ENCODE results near the gene IL3.

DNA sequence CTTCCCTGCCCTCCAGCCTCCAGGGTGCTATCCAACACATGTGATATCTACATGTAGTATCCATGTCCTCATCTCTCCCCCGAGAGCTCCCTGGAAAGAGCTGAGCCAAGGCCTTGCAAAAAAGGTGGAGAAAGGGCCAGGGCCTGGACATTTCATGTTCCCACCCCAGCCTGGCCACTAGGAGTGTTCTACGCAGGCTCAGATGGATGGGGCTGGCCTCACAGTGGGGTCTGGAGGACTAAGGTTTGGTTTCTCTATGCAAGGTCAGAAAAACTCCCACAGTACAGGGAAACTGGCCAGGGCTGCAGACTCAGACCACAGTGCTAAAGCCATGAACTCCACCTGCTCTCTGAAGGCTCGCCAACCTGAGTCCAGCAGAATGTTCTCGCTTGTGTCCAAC, 11.6 kb downstream of the IL3 start:
- TF ChIP-seq, protein P1, sequence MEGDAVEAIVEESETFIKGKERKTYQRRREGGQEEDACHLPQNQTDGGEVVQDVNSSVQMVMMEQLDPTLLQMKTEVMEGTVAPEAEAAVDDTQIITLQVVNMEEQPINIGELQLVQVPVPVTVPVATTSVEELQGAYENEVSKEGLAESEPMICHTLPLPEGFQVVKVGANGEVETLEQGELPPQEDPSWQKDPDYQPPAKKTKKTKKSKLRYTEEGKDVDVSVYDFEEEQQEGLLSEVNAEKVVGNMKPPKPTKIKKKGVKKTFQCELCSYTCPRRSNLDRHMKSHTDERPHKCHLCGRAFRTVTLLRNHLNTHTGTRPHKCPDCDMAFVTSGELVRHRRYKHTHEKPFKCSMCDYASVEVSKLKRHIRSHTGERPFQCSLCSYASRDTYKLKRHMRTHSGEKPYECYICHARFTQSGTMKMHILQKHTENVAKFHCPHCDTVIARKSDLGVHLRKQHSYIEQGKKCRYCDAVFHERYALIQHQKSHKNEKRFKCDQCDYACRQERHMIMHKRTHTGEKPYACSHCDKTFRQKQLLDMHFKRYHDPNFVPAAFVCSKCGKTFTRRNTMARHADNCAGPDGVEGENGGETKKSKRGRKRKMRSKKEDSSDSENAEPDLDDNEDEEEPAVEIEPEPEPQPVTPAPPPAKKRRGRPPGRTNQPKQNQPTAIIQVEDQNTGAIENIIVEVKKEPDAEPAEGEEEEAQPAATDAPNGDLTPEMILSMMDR (IDR thresholded peaks at IDR 0.05): no peak
- no peak for TF ChIP-seq POLR2A (IDR thresholded peaks at IDR 0.05; ENCODE audit: low read depth)
